22Rv1 (cell line): ENCODE measurements around the gene KDM4E.
"Not testable (repeated sequence)": the region's sequence is repeated elsewhere in the genome, so short reads cannot be mapped to it uniquely, and the experiment has no call there.

Experiments
- ZFX ChIP-seq: fragments of 450-650 bp; IDR thresholded peaks from 2 replicates; pipeline ENCODE4 v1.6.1; 2017; ENCODE audit warnings: antibody characterized with exemption, borderline replicate concordance
- TF ChIP-seq, protein P1 (sequence below): fragments of 450-650 bp; IDR thresholded peaks from 2 replicates; pipeline ENCODE4 v1.5.1; 2017; ENCODE audit warnings: mild to moderate bottlenecking

DNA sequence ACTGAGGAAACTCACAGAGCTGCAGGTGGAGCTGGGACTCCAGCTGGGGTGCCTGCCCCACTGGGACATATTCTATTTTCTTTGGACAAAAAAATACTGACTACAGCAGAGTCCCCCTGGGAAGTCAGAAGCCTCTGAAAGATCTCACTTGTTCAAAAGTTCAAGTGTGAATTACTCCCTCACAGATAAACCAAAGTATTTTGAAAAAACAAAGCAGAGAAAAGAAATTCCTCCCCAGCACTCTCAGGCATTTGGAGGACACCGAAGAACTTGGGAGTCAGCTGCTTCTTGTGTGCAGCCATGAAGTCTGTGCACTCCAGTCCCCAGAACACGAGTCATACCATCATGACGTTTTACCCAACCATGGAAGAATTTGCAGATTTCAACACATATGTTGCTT lies 24.1 kb downstream of the KDM4E start, which contains the start of gene KDM4F:
- TF ChIP-seq, protein P1, sequence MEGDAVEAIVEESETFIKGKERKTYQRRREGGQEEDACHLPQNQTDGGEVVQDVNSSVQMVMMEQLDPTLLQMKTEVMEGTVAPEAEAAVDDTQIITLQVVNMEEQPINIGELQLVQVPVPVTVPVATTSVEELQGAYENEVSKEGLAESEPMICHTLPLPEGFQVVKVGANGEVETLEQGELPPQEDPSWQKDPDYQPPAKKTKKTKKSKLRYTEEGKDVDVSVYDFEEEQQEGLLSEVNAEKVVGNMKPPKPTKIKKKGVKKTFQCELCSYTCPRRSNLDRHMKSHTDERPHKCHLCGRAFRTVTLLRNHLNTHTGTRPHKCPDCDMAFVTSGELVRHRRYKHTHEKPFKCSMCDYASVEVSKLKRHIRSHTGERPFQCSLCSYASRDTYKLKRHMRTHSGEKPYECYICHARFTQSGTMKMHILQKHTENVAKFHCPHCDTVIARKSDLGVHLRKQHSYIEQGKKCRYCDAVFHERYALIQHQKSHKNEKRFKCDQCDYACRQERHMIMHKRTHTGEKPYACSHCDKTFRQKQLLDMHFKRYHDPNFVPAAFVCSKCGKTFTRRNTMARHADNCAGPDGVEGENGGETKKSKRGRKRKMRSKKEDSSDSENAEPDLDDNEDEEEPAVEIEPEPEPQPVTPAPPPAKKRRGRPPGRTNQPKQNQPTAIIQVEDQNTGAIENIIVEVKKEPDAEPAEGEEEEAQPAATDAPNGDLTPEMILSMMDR, result not testable (repeated sequence)
- TF ChIP-seq ZFX, result not testable (repeated sequence)
